Activated effector memory CD4-positive, alpha-beta T cell treated with anti-CD3 and anti-CD28 coated beads, Interleukin-2, amount 50 U/mL, for 16 hours (primary cell): Measurements from ENCODE around the gene TGIF2.

ENCODE experiments used
- DNase-seq: peaks from one replicate; pipeline ENCODE4 v3.0.0-alpha.2; 2020

TGIF2 gene

DNA sequence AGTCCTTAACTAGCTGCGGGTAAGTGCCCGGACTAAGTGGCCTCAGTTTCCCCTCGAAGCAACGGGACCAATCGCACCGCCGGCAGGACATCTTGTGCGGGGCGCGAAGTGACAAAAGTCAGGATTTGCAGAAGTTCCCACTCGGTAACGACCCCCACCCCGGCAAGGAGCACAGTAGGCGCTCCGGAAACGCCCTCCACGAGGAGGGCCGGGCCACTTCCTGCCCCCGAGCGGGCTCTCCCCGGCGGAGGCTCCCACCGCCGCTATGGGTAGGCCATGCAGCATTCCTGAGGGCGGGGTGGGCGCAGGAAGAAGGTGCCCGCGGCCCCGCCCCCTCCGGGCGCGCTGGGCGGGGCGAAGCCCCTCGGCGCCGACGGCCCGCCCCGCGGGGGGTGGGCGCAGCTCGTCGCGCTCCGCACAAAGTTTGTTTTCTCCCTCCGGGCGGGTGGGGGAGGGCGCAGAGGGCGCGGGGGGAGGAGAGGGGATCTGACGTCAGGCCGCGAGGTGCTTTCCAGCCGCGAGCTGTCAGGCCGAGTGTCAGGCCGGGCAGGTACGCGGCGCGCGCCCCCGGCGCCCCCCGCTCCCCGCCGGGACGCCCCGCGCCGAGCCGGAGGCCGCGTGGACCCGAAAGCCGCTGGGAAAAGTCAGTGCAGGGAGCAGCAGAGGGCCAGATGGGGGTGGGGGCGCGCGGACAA, at the start of gene TGIF2:
TGIF2 (plus strand) TSS at position 495 of the 695 bp plus-strand sequence. CDS start 5,178 bp downstream, outside the sequence.
- peak; percentile 94 for DNase-seq

DNA sequence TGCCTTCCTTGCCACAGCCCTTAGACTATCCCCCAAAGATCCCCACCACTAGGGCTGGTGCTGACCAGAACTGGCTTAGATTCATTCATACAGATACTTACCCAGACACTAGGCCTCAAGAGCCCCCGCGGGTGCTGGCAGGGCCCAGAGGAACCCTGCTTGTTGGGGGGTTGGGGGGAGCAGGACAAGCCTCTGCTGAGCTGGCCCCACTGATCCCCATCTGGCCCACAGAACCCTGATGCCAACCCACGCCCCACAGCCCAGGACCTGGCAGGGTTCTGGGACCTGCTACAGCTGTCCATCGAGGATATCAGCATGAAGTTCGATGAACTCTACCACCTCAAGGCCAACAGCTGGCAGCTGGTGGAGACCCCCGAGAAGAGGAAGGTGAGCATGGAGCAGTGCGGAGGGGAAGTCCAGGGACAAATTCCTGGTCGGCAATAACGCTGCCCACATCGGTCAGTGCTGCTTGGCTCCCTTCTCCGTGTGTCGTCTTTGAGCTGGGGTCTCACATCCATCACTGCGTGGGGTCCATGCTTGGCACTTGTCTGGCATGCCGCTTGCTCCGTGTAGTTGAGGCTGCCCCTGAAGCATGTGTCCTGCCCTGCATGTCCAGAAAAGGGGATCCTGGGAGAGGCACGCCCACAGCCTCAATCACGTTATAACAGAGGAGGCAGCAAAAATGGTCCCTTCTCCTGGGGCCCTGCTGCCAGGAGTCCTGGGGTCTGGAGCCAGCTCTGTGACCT, 47.6 kb upstream of the TGIF2 start:
- no peak for DNase-seq

DNA sequence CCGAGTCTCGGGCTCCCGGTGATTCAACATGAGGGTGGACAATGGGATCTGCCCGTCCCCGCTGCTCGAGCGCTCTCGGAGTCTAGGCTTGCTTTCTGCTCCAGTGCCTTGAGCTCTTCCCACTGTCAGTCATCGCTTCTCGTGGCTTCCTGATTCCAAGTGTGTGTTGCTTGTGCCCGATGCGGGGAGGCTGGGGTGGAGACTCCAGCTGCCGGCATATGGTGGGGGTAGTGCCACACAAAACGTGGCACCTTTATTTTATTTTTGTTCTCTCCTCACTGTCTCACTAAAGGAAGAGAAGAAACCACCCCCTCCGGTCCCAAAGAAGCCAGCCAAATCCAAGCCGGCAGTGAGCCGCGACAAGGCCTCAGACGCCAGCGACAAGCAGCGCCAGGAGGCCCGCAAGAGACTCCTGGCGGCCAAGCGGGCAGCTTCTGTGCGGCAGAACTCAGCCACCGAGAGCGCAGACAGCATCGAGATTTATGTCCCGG, 46.8 kb upstream of the TGIF2 start:
- no peak for DNase-seq

DNA sequence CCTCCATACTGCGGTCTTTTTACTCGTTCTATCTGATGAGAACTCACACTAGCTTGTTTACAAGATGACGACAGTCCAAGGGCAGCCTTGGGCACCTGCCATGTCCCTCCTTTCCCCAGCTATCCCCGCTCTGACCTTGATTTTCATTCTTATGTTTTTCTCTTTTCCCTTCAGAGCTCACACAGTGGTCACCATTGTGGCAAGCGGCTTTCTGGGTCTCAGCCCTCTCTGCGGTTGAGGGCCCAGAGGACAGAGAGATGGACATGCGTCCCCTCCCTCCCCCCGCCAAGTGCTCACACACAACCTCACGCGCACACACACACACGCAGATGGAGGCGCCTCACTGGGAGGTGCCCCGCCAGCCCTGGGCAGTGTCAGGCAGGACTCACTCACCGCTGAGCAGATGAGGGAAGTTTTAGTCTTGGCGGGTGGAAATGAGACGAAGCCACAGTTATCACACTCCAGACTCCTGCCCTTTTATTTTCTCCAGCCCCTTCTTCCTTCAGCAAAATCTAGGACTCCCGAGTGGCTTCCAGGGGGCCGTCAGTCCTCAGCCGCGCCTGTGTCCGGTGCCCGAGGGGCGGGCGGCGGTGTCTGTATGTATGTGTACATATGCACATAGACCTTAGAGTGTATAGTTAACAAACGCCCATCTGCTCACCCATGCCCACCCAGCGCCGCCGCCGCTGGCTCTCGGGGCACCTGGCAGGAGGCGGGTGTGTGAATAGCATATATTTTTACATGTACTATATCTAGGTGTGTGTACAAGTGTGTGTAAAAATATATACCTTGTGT, 45.9 kb upstream of the TGIF2 start:
- no peak for DNase-seq

DNA sequence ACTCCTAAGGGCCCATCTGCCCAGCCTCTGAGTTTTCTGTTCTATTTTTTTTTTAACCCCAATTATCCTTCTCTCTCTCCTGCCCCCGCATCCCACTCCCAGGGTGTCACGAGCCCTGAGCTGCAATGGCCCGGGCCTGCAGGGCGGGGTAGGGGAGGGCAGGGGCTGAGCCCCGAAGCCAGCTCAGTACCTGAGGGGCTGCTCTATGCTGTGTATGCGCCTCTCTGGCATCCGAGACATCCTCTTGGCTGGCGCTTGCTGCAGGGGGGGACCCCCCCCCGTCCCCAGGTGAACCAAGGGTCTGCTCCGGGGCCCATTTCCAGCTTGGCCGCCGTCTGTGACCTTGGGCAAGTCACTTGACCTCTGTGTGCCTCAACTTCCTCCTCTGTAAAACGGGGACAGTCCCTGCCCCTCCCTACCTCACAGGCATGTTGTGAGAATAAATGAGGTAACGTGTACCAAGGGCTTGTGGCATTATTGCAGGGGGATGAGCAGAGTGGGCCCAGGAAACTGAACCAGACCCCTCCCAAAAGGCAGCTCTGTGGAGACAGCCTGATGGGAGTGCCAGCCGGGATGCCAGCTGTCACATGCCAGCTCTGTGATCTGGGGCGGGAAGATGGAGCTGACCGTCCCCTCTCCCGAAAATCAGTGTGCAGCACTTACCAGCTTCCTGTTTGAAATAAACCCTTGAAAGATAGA, 45.1 kb upstream of the TGIF2 start:
- DNase-seq, result no peak

- no peak for DNase-seq
Measured at GRCh38 chr20:36528875-36529417, 44.5 kb upstream of the TGIF2 start.

DNA sequence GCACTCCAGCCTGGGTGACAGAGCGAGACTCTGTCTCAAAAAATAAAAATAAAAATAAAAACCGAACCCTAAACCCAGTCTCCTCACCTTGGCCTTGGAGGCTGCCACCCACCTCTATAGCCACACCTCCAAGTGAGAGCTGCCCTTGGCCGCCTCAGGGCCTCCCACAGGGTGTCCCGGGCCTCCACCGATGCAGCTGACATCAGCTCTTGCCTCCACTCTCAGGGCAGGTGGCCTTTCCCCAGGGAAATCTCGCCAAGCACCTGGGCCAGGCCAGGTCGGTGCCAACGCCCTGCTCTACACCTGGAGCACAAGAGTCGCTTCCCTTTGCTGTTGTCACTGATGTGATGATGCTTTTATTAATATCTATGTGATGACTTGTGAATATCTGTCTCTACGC, 41.0 kb upstream of the TGIF2 start:
- no peak for DNase-seq

GRCh38 chr20:36532822-36533221, 40.6 kb upstream of the TGIF2 start:
- DNase-seq, result no peak

DNA sequence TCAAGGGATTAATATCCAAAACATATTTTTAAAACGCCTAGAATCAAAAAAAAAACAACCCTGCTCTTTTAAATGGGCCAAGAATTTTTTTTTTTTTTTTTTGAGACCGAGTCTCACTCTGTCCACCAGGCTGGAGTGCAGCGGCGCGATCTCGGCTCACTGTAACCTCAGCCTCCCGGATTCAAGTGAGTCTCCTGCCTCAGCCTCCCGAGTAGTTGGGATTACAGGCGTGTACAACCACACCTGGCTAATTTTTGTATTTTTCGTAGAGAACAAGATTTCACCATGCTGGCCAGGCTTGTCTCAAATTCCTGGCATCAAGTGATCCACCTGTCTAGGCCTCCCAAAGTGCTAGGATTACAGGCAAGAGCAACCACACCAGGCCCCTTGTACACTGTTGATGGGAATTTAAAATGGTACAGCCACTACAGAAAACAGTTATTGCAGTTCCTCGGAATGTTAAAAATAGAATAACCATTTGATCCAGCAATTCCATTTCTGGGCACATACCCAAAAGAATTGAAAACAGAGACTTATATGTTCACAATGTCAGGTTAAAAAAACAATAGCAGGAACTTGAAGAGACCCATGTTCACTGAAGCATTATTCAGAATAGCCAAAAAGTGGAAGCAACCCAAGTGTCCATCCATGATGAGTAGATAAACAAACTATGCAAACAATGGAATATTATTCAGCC, 35.2 kb upstream of the TGIF2 start:
- DNase-seq, result no peak

GRCh38 chr20:36540551-36541211, 32.7 kb upstream of the TGIF2 start:
- DNase-seq, result no peak

GRCh38 chr20:36541227-36541767, 32.1 kb upstream of the TGIF2 start, which contains the start of gene MYL9:
Gene MYL9, plus strand, starts transcription at chr20:36541519. Its CDS starts 3,366 bp downstream, at chr20:36544885.
- no peak for DNase-seq

DNA sequence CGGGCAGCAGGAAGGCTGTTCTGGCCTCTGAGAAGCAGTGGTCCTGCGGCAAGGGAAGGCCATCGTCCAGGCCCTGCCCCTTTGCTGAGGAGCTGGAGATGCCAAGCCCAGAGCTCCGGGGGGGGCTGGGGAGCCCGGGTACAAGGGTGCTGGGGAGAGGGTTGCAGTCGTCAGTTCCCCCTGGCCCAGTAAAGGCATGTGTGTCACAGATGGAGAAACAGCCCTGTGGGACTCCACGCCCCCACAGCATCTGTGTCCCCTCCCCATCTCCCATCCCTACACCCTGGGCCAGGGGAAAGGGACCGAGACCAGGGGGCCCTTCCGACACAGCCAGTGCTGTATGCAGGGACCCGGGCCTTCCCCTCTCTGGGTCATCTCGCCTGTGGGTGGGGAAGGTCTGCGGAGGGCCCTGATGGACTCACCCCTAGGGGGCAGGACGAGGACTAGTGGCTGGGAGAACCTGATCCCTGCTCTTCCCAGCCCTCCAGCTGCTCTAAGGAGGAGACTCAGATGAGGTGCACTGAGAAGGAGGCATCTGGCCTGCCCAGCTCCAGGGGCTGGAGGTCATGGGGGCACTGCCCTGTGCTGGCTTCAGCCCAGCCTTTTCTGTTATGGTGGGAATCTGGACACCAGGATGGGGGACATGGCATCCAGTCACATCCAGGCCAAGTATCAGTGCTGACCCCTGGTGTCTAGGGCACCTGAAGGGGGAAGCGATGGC, 31.5 kb upstream of the TGIF2 start:
- no peak for DNase-seq

DNA sequence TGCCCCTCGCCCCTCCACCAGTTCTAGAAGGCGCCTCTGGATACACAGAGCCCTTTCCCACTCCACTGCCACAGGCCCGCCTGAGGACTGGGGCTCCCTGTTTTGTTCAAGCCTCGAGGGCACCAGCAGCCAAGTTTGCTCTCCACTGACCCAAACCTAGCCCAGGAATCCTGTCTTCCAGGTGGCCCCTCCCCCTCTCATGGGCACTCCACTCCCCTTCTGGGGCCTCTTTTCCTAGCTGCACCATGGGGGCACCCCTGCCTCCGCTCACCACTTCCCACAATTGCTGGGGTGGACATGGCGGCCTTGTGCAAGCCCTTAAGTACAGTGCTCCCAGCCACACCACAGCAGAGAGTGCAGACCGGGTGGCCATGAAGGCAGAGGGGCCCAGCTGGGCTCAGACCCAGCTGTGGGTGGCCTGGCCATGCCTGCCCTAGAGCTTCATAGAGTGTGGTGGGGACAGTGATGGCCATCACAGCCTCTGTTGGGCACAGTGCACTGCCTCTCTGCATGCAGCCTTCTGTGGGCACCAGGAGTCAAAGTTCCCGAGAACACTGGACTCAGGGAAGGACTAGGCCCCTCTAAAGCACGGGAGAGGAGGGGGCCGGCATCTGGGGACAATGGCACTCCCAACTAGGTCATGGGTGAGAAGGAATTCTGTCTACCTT, 30.7 kb upstream of the TGIF2 start:
- no peak for DNase-seq

- no peak for DNase-seq
Measured at GRCh38 chr20:36543184-36544133, 29.9 kb upstream of the TGIF2 start.

GRCh38 chr20:36544134-36545018, 29.0 kb upstream of the TGIF2 start:
- DNase-seq, result no peak

DNA sequence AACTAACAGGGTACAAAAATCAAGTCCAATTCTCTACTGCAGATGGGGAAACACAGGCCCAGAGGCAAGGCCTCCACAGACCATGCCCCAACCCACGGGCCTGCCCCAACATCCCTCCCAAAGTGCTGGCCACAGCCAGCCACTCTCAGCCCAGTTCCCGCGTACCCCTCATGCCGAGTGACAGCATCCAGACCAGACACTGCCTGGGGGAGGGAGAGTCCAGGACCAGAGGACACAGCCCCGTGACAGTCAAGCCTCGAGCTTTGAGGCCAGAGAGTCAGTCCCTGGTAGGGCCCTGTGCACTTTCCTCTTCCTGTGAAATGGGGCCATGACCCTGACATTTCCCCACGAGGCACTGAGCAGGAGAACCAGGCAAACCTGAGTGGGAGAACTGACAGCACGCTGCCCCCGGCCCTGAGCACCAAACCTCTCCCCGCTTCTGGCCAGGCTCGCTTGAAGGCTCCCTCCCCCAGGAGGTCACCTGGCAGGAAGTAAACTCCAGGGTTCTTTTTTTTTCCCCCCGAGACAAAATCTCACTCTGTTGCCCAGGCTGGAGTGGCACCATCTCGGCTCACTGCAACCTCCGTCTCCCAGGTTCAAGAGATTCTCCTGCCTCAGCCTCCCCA, 27.2 kb upstream of the TGIF2 start:
- DNase-seq, result no peak
